Measurements from ENCODE around the gene LBP.
"Not testable (repeated sequence)": the region's sequence is repeated elsewhere in the genome, so short reads cannot be mapped to it uniquely, and the experiment has no call there.

LBP gene

DNA sequence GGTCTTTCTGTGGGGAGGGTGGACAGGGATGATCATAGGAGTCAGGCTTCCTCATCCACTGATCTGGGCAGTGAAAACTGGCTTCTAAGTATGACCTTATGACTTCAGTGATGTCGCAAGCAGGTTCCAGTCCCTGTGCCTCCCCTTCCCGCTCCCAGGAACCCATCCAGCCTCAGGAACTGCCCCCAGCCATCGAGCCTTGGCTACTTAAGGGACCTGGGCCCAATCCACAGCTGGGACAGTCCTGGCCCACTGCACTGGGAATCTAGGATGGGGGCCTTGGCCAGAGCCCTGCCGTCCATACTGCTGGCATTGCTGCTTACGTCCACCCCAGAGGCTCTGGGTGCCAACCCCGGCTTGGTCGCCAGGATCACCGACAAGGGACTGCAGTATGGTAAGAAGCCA lies at the start of gene LBP:
LBP (plus strand) TSS at position 236 of the 405 bp plus-strand sequence; CDS start at position 271, 35 bp downstream.
- DNase-seq (ENCODE audit: low read depth) = no peak

DNA sequence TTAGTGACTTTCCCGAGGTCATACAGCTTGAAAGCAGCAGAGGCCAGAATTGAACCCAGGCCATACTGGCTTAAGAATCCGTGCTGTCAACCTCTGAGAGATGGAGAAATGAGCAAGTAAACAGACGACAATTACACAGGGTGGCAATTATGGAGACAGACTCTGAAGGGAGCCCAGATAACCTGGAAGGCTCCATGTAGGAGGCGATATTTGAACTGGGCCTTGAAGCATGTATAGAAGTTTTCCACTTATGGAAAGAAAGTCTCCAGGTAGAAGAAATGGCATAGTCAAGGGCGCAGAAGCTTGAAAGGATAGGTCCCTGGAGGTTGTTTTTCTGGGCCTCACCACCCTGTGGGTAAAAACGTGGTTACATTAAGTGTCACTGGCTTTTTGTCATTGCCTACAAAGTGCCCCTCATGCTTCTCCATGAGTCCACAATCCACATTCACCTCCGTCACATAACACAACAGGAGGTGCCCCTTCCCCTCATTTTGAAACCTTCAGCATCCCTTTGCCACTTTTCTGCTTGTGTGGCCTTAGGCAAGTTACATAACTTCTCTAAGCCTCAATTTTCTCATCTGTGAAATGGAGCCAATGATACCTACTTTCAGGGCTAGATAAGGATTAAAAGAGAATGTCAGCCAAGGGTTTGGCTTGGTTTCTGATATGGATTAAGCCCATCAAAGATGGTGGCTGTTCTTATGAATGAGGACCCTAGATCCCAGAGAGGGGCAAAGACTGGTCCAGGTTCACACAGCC lies 48.2 kb upstream of the LBP start:
- DNase-seq (ENCODE audit: low read depth) = no peak

DNA sequence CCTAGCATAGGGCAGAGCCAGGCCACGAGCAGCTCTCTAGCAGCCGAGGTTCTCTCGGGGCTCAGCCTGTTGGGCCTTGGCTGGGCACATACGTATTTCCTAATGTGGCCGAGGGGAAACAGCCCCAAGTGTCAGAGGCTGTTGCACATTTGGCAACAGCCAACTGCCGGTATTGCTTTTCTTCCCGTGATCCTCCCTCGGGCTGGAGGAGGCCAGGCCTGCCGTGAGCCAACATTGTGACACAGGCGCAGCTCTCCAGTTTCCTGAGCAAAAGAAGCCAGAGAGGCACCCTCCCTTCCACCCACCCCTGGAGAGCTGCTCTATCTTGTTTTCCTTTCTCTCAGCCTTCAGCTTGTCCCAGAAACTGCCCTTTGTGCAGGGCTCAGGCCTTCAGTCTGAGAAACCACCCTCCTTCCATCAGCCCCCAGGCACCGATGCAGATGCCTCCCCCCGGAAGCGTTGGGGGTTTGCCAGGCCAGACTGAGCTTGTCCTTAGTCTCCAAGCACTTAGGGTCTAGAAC lies 47.5 kb upstream of the LBP start:
- no peak for DNase-seq (ENCODE audit: low read depth)

DNA sequence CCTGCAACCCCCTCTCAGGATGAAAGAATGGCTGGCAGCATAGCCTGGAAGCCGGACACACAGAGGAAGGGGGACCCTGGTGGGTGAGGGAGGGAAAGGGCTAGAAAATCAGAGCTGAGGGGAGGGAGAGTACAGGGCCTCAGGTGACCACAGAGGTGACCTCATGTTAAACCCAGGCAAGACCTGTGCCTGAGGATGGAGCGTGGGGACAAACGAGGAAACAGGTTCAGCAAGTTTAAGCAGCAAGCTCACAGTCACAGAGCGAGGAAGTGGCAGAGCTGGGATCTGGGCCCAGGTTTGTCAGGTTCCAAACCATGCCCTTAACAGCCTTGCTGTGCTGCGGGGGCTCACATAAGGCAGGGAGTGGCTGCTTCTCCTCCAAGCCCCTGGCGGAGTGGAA lies 46.3 kb upstream of the LBP start:
- DNase-seq (ENCODE audit: low read depth) = no peak

GRCh38 chr20:38300438-38300837 lies 45.8 kb upstream of the LBP start:
- DNase-seq (ENCODE audit: low read depth) = no peak

DNA sequence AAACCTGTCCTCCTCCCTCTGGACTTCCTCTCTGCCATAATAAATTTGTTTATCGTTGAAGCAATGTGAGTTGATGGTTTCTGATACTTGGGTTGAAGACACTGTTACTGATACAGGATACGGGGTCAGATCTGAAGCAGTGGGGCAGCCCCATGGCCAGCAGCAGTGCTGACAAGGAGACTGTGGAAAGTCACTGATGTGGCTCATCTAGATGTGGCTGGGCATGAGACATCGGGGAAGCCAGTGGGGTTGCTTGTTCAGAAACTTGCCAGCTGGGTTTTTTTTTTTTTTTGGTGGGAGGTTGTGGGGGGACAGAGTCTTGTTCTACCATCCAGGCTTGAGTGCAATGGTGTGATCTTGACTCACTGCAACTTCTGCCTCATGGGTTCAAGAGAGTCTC lies 45.0 kb upstream of the LBP start:
- DNase-seq (ENCODE audit: low read depth) = no peak

GRCh38 chr20:38302786-38303185 lies 43.5 kb upstream of the LBP start:
- no peak for DNase-seq (ENCODE audit: low read depth)

DNA sequence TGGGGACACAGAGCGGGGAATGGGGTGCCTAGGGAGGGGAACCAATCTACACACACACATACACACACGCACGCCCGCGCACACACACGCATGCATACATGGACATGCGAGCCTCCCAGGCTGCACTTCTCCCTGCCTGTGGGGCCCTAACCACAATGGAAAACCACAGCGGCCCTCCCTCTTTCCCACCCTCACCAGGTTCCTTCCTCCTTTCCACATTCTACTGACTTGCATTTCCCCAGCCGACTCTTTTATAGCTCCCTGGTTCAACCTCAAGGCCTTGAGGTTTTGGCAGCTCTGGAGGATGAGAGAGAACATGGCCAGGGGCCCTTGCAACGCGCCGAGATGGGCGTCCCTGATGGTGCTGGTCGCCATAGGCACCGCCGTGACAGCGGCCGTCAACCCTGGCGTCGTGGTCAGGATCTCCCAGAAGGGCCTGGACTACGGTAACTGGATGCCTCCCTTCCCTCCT lies 42.3 kb upstream of the LBP start, which contains the start of gene BPI:
BPI (plus strand) TSS at position 249 of the 472 bp plus-strand sequence; CDS start at position 317, 68 bp downstream.
- DNase-seq (ENCODE audit: low read depth) = no peak

DNA sequence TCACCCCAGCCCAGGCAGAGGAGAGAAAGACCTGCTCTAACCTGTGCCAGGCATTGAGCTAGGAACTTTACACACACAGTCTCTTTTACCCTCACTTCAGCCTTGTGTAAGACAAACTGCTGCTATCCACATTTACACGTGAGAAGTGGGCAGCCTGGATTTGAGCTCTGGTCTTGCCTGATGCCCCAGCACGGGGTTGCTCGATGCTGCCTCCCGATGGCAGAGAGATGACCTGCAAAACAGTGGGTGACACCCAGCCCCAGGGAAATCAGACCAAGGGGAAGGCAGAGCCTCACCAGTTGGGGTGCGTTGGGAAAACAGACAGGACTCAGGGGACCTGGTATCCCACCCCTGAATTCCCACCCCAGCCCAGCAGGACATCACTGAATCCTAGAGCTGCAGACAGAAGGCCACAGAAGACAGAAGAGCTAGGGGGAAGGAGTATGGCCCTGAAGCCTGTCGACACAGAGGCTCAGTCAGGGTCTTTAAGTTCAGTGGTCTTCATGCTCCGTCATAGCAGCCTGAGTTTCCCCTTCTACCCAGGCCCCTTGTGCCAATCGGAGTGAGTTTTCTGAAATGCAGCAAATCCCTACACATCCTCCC lies 41.3 kb upstream of the LBP start:
- DNase-seq (ENCODE audit: low read depth) = no peak

- no peak for DNase-seq (ENCODE audit: low read depth)
Observed at GRCh38 chr20:38305541-38305940, 40.7 kb upstream of the LBP start.

DNA sequence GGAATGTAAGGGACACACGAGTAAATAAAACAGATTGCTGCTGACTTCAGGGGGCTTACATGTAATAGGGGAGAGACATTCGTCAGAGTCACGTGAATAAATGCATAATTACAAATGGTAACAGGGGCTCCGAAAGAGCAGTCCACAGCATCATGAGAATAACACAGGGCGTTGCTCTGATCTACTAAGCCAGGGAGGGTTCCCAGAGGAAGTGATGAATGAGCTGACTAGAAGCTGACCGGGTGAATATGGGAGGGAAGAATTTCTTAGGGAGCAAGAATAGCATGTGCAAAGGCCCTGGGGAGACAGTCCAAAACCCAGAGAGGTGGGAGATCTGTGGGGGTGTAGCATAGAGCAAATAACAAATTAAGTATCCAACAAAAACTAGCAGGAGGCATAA lies 39.9 kb upstream of the LBP start:
- DNase-seq (ENCODE audit: low read depth) = no peak

GRCh38 chr20:38307371-38308046 lies 38.8 kb upstream of the LBP start:
- no peak for DNase-seq (ENCODE audit: low read depth)

DNA sequence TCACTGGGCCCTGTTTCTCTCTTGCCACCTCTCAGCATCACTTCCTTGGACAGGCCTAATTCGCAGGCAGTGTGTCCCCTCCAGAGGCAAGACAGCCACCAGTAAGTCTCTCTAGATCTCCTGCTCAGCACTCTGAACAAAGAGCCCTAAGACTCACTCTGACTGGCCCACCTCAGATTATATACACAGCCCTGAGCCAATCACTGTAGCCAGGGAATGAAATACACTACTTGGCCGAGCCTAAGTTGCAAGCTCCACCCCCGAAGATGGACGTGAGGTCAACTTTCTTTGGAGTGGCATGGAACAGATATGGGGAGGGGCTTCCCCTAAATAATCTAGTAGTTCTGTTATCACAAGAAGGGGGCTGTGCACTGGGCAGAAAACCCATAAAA lies 38.2 kb upstream of the LBP start:
- DNase-seq (ENCODE audit: low read depth) = no peak

GRCh38 chr20:38308447-38308846 lies 37.8 kb upstream of the LBP start:
- no peak for DNase-seq (ENCODE audit: low read depth)

DNA sequence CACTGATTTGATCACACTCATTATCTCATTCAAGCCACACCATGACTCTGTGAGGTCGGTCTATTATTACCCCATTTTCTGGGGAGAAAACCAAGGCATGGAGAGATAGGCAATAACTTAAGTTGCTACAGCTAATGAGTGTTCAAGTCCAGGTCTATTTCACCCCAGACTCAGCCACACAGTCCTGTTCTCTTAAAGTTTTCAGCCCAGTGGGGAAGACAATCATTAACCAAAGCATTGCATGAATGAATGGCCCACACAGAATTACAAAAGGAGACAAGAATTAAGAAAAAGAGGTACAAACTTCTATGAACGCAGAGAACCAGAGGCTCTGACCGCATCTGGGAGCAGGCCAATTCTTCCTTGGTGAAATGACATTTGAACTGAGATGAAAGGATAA lies 35.2 kb upstream of the LBP start:
- DNase-seq (ENCODE audit: low read depth) = no peak

DNA sequence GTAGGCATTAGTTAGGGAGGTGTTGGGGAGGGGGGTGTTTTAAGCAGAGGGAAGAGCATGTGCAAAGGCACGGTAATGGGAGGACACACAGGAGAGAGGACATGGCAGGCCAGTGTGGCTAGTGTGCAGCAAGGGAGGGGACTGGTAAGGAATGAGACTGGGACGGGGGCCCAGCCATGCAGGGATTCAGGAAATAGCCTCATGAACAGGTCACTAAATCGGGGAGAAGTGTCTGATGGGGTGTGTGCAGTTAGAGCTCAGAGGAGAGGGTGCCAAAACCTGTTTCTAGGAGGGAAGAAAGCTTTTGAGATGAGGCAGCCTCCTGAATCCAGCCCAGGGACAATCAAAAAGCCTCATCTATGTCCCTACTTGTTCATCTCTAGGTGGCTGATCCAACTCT lies 34.8 kb upstream of the LBP start:
- no peak for DNase-seq (ENCODE audit: low read depth)

DNA sequence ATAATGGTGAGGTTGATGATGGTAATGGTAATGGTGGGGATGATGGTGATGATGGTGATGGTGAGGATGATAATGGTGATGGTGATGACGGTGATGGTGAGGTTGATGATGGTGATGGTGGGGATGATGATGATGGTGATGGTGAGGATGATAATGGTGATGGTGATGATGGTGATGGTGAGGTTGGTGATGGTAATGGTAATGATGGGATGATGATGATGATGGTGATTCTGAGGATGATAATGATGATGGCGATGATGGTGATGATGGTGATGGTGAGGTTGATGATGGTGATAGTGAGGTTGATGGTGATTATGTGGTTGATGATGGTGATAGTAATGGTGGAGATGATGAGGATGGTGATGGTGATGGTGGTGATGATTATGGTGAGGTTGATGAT lies 32.6 kb upstream of the LBP start:
- DNase-seq (ENCODE audit: low read depth) = no peak

DNA sequence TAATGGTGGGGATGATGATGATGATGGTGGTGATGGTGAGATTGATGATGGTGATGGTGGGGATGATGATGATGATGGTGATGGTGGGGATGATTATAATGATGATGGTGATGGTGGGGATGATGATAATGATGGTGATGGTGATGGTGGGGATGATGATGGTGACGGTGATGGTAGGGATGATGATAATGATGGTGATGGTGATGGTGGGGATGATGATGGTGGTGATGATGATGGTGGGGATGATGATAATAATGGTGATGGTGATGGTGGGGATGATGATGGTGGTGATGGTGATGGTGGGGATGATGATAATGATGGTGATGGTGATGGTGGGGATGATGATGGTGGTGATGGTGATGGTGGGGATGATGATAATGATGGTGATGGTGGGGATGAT lies 31.9 kb upstream of the LBP start:
- not testable (repeated sequence) for DNase-seq (ENCODE audit: low read depth)

- no peak for DNase-seq (ENCODE audit: low read depth)
Observed at GRCh38 chr20:38315290-38315966, 30.9 kb upstream of the LBP start.

DNA sequence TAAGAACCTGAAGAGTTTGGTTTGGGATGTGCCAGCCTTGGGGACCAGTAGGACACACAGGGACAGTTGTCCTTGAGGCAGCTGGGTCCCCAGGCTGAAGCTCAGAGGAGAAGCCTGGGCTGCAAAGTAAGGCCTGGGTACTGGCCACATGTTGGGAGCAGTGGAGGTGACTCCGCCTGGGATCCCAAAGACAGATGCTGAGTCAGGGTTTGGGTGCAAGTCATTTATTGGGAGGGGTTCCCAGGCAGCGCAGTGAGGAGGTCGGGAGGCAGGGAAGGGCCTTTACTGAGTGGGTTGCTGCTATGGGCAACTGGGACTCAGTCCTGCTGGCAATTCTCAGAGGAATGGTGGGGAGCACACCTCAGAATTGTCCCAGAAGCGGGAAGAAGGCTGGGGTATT lies 29.9 kb upstream of the LBP start:
- DNase-seq (ENCODE audit: low read depth) = no peak

GRCh38 chr20:38317422-38317821 lies 28.9 kb upstream of the LBP start:
- no peak for DNase-seq (ENCODE audit: low read depth)

DNA sequence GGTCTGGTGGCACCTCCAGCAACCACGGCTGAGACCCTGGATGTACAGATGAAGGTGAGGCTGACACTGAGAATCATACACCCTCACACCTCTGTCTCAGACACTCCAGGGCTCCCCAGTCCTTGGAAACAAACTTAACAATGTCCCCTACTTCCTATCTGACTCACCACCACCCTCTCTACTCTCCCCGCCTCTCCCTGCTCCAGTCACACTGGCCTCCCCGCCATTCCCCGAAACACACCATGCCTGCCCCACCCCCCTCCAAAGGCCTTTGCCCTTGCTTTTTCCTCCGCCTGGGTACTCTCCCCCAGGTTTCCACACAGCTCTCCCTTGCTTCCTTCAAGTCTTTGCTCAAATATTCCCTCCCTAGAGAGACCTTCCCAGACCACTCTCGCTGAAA lies 26.1 kb upstream of the LBP start:
- DNase-seq (ENCODE audit: low read depth) = no peak
